HepG2 (cell line): ENCODE data around the gene DBNDD1. TPM values are rescaled to one million over a fixed set of nuclear protein-coding genes. Genes with fewer than 3 reads are reported as not detected.

Experiments
- AKAP8 ChIP-seq: sonication (generic); formaldehyde crosslinking; IDR thresholded peaks from 2 replicates; pipeline ENCODE4 v1.5.1; 2020; ENCODE audit warnings: mild to moderate bottlenecking, missing genetic modification reagents
- CAMTA2 ChIP-seq: sonication (generic); formaldehyde crosslinking; IDR thresholded peaks from 2 replicates; pipeline ENCODE4 v1.4.0; 2020; ENCODE audit warnings: mild to moderate bottlenecking, missing genetic modification reagents, borderline replicate concordance
- CHD4 ChIP-seq: fragments of 200-600 bp; sonication (generic); IDR thresholded peaks from 2 replicates; pipeline ENCODE4 v1.7.0; 2017; ENCODE audit warnings: mild to moderate bottlenecking, low read length, borderline replicate concordance
- DR1 ChIP-seq: sonication (generic); formaldehyde crosslinking; IDR thresholded peaks from 2 replicates; pipeline ENCODE4 v1.8.0; 2021; ENCODE audit warnings: mild to moderate bottlenecking, missing genetic modification reagents, inconsistent platforms
- E2F5 ChIP-seq: sonication (generic); formaldehyde crosslinking; conservative IDR thresholded peaks from 2 replicates; pipeline ENCODE4 v1.4.0; 2020; ENCODE audit warnings: missing genetic modification reagents
- FOSL2 ChIP-seq: sonication (generic); formaldehyde crosslinking; IDR thresholded peaks from 2 replicates; pipeline ENCODE4 v1.4.0; 2020; ENCODE audit warnings: missing genetic modification reagents
- HMGXB4 ChIP-seq, 2 experiments: sonication (generic) in 1 of 2; formaldehyde crosslinking in 1 of 2; IDR thresholded peaks; 2 replicates each; pipeline versions ENCODE4 v1.4.0 to v1.6.1; 2018 to 2020; ENCODE audit warnings: missing genetic modification reagents in 2 of 2, borderline replicate concordance in 1 of 2, low read depth in 1 of 2, mild to moderate bottlenecking in 1 of 2, missing biosample characterization in 1 of 2
- HNF4A ChIP-seq: sonication (generic); formaldehyde crosslinking; IDR thresholded peaks from 2 replicates; pipeline ENCODE4 v1.4.0; 2020; ENCODE audit warnings: missing genetic modification reagents
- HOXD1 ChIP-seq: sonication (generic); formaldehyde crosslinking; IDR thresholded peaks from 2 replicates; pipeline ENCODE4 v1.5.0; 2020; ENCODE audit warnings: missing genetic modification reagents
- JARID2 ChIP-seq: sonication (generic); formaldehyde crosslinking; IDR thresholded peaks from 2 replicates; pipeline ENCODE4 v1.8.1; 2023; ENCODE audit warnings: missing genetic modification reagents, inconsistent platforms; ENCODE audit not compliant: insufficient replicate concordance
- KDM4B ChIP-seq: sonication (generic); formaldehyde crosslinking; IDR thresholded peaks from 2 replicates; pipeline ENCODE4 v1.4.0; 2020; ENCODE audit warnings: missing genetic modification reagents
- LRRFIP1 ChIP-seq: sonication (generic); formaldehyde crosslinking; conservative IDR thresholded peaks from 2 replicates; pipeline ENCODE4 v1.4.0; 2020; ENCODE audit warnings: missing genetic modification reagents
- MAFF ChIP-seq: IDR thresholded peaks from 2 replicates; pipeline ENCODE4 v1.6.1; 2011; ENCODE audit warnings: low read depth, low read length, improper control_type of control experiment
- MXI1 ChIP-seq: IDR thresholded peaks from 3 replicates; pipeline ENCODE4 v1.6.1; 2012; ENCODE audit warnings: low read depth, low read length, inconsistent platforms, borderline replicate concordance
- NR2C2 ChIP-seq: sonication (generic); formaldehyde crosslinking; IDR thresholded peaks from 2 replicates; pipeline ENCODE4 v1.4.0; 2020; ENCODE audit warnings: missing genetic modification reagents, mild to moderate bottlenecking, moderate library complexity, borderline replicate concordance
- SAP130 ChIP-seq: IDR thresholded peaks from 2 replicates; pipeline ENCODE4 v1.6.1; 2016; ENCODE audit warnings: low read depth
- SIN3A ChIP-seq: IDR thresholded peaks from 2 replicates; pipeline ENCODE4 v1.6.1; 2011; ENCODE audit warnings: low read depth, mild to moderate bottlenecking, control low read depth, low read length, borderline replicate concordance
- SRSF4 ChIP-seq: fragments of 200-400 bp; formaldehyde crosslinking; IDR thresholded peaks from one replicate; pipeline ENCODE4 v1.6.1; 2018; ENCODE audit warnings: mild to moderate bottlenecking, low read depth, low read length, moderate library complexity; ENCODE audit not compliant: poor library complexity, severe bottlenecking
- U2AF1 ChIP-seq: fragments of 200-400 bp; formaldehyde crosslinking; optimal IDR thresholded peaks from 2 replicates; pipeline ENCODE3; 2017; ENCODE audit warnings: mild to moderate bottlenecking, low read depth, low read length
- ZFX ChIP-seq: sonication (generic); formaldehyde crosslinking; IDR thresholded peaks from 2 replicates; pipeline ENCODE4 v1.4.0; 2020; ENCODE audit warnings: mild to moderate bottlenecking, low read depth, missing genetic modification reagents, moderate library complexity
- ZMAT3 ChIP-seq: sonication (generic); formaldehyde crosslinking; conservative IDR thresholded peaks from 2 replicates; pipeline ENCODE4 v1.7.0; 2021; ENCODE audit warnings: missing genetic modification reagents
- ZNF264 ChIP-seq: sonication (generic); formaldehyde crosslinking; IDR thresholded peaks from 2 replicates; pipeline ENCODE4 v1.4.0; 2020; ENCODE audit warnings: missing genetic modification reagents
- ZNF282 ChIP-seq: fragments of 450-650 bp; IDR thresholded peaks from 2 replicates; pipeline ENCODE4 v1.6.1; 2018; ENCODE audit not compliant: partially characterized antibody
- ZNF557 ChIP-seq: sonication (generic); formaldehyde crosslinking; IDR thresholded peaks from 2 replicates; pipeline ENCODE4 v1.4.0; 2020; ENCODE audit warnings: missing genetic modification reagents
- ZNF670 ChIP-seq: sonication (generic); formaldehyde crosslinking; IDR thresholded peaks from 2 replicates; pipeline ENCODE4 v1.8.0; 2022; ENCODE audit warnings: mild to moderate bottlenecking, missing genetic modification reagents, borderline replicate concordance
- polyA plus RNA-seq, 8 experiments: library from polyadenylated mRNA; depleted of rRNA in 3 of 8; stranded (reverse) in 7 of 8; unstranded in 1 of 8; fragments of >200 nt; fragmentation: Illumina TruSeq in 4 of 8; extraction: Trizol in 4 of 8; gene quantifications; 2 replicates each; pipeline versions ENCODE4 v1.2.1 to v1.2.3, GENCODE V29; 2011 to 2016; ENCODE audit warnings: low read depth in 4 of 8, missing spikeins in 1 of 8, mixed read lengths in 1 of 8; ENCODE audit not compliant: insufficient read depth in 1 of 8
- total RNA-seq, 5 experiments: library from RNA; depleted of rRNA; stranded (reverse); fragments of >200 nt; fragmentation: Illumina TruSeq; extraction: Trizol; gene quantifications; 2 replicates each; pipeline ENCODE4 v1.2.3, GENCODE V29; 2016; ENCODE audit warnings: low read depth in 1 of 5

DBNDD1 gene
- total and polyA plus RNA-seq, 2 of the 13 experiments (the other 11 are each of a cell fraction or from before 2014, with no cell fraction given): 17.0 to 40.4 TPM

- TF ChIP-seq CHD4: no peak
- TF ChIP-seq ZNF557 (CRISPR knock-in tag): no peak
- no peak for TF ChIP-seq LRRFIP1 (CRISPR knock-in tag)
- no peak for TF ChIP-seq MAFF
- TF ChIP-seq FOSL2 (CRISPR knock-in tag): peak; percentile 50
- TF ChIP-seq HMGXB4 (CRISPR knock-in tag; IDR thresholded peaks at IDR 0.05; ENCODE audit: borderline replicate concordance in 1 of 2, low read depth in 1 of 2): peak in 1 of 2 experiments; percentile 40; a peak in 2 of 4 replicates
- no peak for TF ChIP-seq AKAP8 (CRISPR knock-in tag)
- no peak for TF ChIP-seq KDM4B
- no peak for TF ChIP-seq SRSF4
- peak; percentile 15; the same call in 1 of the 2 replicates for TF ChIP-seq HNF4A (CRISPR knock-in tag)
- TF ChIP-seq MXI1: peak; percentile 22; the same call in 1 of the 3 replicates
- TF ChIP-seq DR1 (CRISPR knock-in tag): no peak
- no peak for TF ChIP-seq NR2C2 (CRISPR knock-in tag)
- TF ChIP-seq ZMAT3 (CRISPR knock-in tag): 0 out of 2 replicates have a peak, but pooled peaks have one; percentile 54
- TF ChIP-seq ZNF282: no peak
- TF ChIP-seq JARID2: peak; percentile 71
- TF ChIP-seq CAMTA2: no peak
- TF ChIP-seq ZNF264 (CRISPR knock-in tag): no peak
- peak; percentile 31 for TF ChIP-seq ZFX (CRISPR knock-in tag)
- TF ChIP-seq E2F5: no peak
- 0 out of 2 replicates have a peak, but pooled peaks have one; percentile 5 for TF ChIP-seq ZNF670 (CRISPR knock-in tag)
- TF ChIP-seq U2AF1: no peak
- no peak for TF ChIP-seq HOXD1 (CRISPR knock-in tag)
- TF ChIP-seq SIN3A: peak; percentile 40; the same call in 1 of the 2 replicates
- TF ChIP-seq SAP130 (CRISPR knock-in tag): peak; percentile 17
These were observed 445 bp upstream of the DBNDD1 start (continued) for GRCh38 chr16:90019543-90020259.
